IMR-90 (cell line): ENCODE results near the gene PARP2. TPM values are rescaled to one million over a fixed set of nuclear protein-coding genes. Genes with fewer than 3 reads are reported as not detected.

Source experiments
- ATAC-seq: fragments of 200-7000 bp; cut with Tn5 transposase; 2 replicates; pipeline ENCODE4 v1.9.1; 2020; ENCODE audit warnings: low read depth, mild to moderate bottlenecking, moderate library complexity
- BruUV-seq: library from RNA; stranded (reverse); fragments of 400-500 nt; replicated peaks from 2 replicates; lab custom pipeline; 2021; lab: Mats Ljungman, UMichigan
- CTCF ChIA-PET: fragments of 300-600 bp; formaldehyde crosslinking; extraction: SDS; loops from one replicate; lab custom pipeline; 2021; ENCODE audit warnings: antibody characterized with exemption; lab: Yijun Ruan, JAX
- POLR2A ChIA-PET: fragments of 300-600 bp; sonication (Branson Sonifier 250); formaldehyde crosslinking; loops from one replicate; lab custom pipeline; 2022; ENCODE audit warnings: antibody characterized with exemption; ENCODE audit not compliant: unreplicated experiment; lab: Charles Lee
- DNase-seq: peaks from one replicate; pipeline ENCODE4 v3.0.0; 2013
- H2AFZ ChIP-seq: replicated peaks from 2 replicates; pipeline ENCODE3; 2013; ENCODE audit warnings: low read length, mild to moderate bottlenecking; ENCODE audit not compliant: poor library complexity
- H2AK5ac ChIP-seq: 2 replicates; pipeline ENCODE4 v1.6.1; 2013; ENCODE audit warnings: low read depth, low read length, inconsistent platforms
- H2AK9ac ChIP-seq: replicated peaks from 2 replicates; pipeline ENCODE3; 2013; ENCODE audit warnings: mild to moderate bottlenecking, low read depth, low read length, moderate library complexity; ENCODE audit not compliant: poor library complexity
- H2BK120ac ChIP-seq: 2 replicates; pipeline ENCODE4 v1.6.1; 2013; ENCODE audit warnings: low read depth, low read length, inconsistent platforms
- H2BK15ac ChIP-seq: 3 replicates; pipeline ENCODE4 v1.6.1; 2013; ENCODE audit warnings: low read depth, low read length, inconsistent platforms
- H2BK20ac ChIP-seq: 2 replicates; pipeline ENCODE4 v1.6.1; 2013; ENCODE audit warnings: low read depth, mild to moderate bottlenecking, inconsistent platforms, low read length, moderate library complexity
- H2BK5ac ChIP-seq: 2 replicates; pipeline ENCODE4 v1.6.1; 2013; ENCODE audit warnings: mild to moderate bottlenecking, low read depth, low read length, inconsistent platforms; ENCODE audit not compliant: poor library complexity, severe bottlenecking
- H3K14ac ChIP-seq: replicated peaks from 2 replicates; pipeline ENCODE4 v1.6.1; 2013; ENCODE audit warnings: low read depth, low read length, inconsistent platforms
- H3K18ac ChIP-seq: 2 replicates; pipeline ENCODE4 v1.6.1; 2013; ENCODE audit warnings: low read depth, low read length, control low read depth
- H3K23ac ChIP-seq: 2 replicates; pipeline ENCODE4 v1.6.1; 2013; ENCODE audit warnings: low read depth, low read length, inconsistent platforms
- H3K27ac ChIP-seq: 2 replicates; pipeline ENCODE4 v1.5.1; 2013; ENCODE audit warnings: mild to moderate bottlenecking, control low read depth, low read length; ENCODE audit not compliant: insufficient read depth
- H3K27me3 ChIP-seq: 2 replicates; pipeline ENCODE4 v1.6.1; 2013; ENCODE audit warnings: low read length; ENCODE audit not compliant: control insufficient read depth, insufficient read depth
- H3K36me3 ChIP-seq: 2 replicates; pipeline ENCODE4 v1.6.1; 2013; ENCODE audit warnings: low read length, mixed read lengths; ENCODE audit not compliant: control insufficient read depth, insufficient read depth
- H3K4ac ChIP-seq: 2 replicates; pipeline ENCODE4 v1.6.1; 2013; ENCODE audit warnings: low read depth, low read length, inconsistent platforms
- H3K4me1 ChIP-seq: 2 replicates; pipeline ENCODE4 v1.6.1; 2013; ENCODE audit warnings: low read length, mixed read lengths; ENCODE audit not compliant: control insufficient read depth, insufficient read depth
- H3K4me2 ChIP-seq: 2 replicates; pipeline ENCODE4 v1.6.1; 2013; ENCODE audit warnings: low read depth, mild to moderate bottlenecking, control low read depth, low read length, moderate library complexity
- H3K4me3 ChIP-seq: 2 replicates; pipeline ENCODE4 v1.5.1; 2013; ENCODE audit warnings: low read depth, mild to moderate bottlenecking, control low read depth, low read length, moderate library complexity; ENCODE audit not compliant: insufficient read depth
- H3K56ac ChIP-seq: 2 replicates; pipeline ENCODE4 v1.6.1; 2013; ENCODE audit warnings: low read length, inconsistent platforms; ENCODE audit not compliant: insufficient read depth; ENCODE audit errors: extremely low read depth
- H3K79me1 ChIP-seq, 2 experiments: 2 replicates each; pipeline ENCODE4 v1.6.1; 2013; ENCODE audit warnings: low read length in 2 of 2, inconsistent platforms in 1 of 2, low read depth in 1 of 2
- H3K9ac ChIP-seq: 2 replicates; pipeline ENCODE4 v1.6.1; 2013; ENCODE audit warnings: low read depth, low read length, control low read depth
- H3K9me1 ChIP-seq: 2 replicates; pipeline ENCODE4 v1.6.1; 2013; ENCODE audit warnings: low read length, inconsistent platforms; ENCODE audit not compliant: insufficient read depth
- H3K9me3 ChIP-seq: 2 replicates; pipeline ENCODE4 v1.6.1; 2013; ENCODE audit warnings: low read length; ENCODE audit not compliant: control insufficient read depth, insufficient read depth
- H4K20me1 ChIP-seq: 2 replicates; pipeline ENCODE4 v1.6.1; 2013; ENCODE audit warnings: low read length, inconsistent platforms; ENCODE audit not compliant: insufficient read depth
- H4K5ac ChIP-seq: 2 replicates; pipeline ENCODE4 v1.6.1; 2013; ENCODE audit warnings: mild to moderate bottlenecking, low read depth, low read length, control low read depth
- H4K8ac ChIP-seq, 2 experiments: 2 replicates each; pipeline ENCODE4 v1.6.1; 2013; ENCODE audit warnings: low read depth in 2 of 2, low read length in 2 of 2, control low read depth in 1 of 2, inconsistent platforms in 1 of 2
- H4K91ac ChIP-seq: 2 replicates; pipeline ENCODE4 v1.6.1; 2013; ENCODE audit warnings: low read depth, low read length, inconsistent platforms; ENCODE audit not compliant: insufficient read depth
- BHLHE40 ChIP-seq: fragments of 150-350 bp; IDR thresholded peaks from 2 replicates; pipeline ENCODE4 v1.6.1; 2016; ENCODE audit warnings: mild to moderate bottlenecking, low read depth, low read length
- CHD1 ChIP-seq: IDR thresholded peaks from 2 replicates; pipeline ENCODE4 v1.6.1; 2012; ENCODE audit warnings: low read depth, low read length, improper control_type of control experiment
- ELK1 ChIP-seq: fragments of 150-350 bp; IDR thresholded peaks from 2 replicates; pipeline ENCODE4 v1.6.1; 2016; ENCODE audit warnings: low read depth, mild to moderate bottlenecking, low read length, moderate library complexity, borderline replicate concordance
- FOS ChIP-seq: fragments of 150-350 bp; IDR thresholded peaks from 2 replicates; pipeline ENCODE4 v1.6.1; 2016; ENCODE audit warnings: low read depth, low read length
- MAFK ChIP-seq: IDR thresholded peaks from 2 replicates; pipeline ENCODE4 v1.6.1; 2012; ENCODE audit warnings: low read depth, low read length, improper control_type of control experiment
- MAZ ChIP-seq: IDR thresholded peaks from 2 replicates; pipeline ENCODE4 v1.6.1; 2012; ENCODE audit warnings: low read depth, mild to moderate bottlenecking, low read length, improper control_type of control experiment, moderate library complexity, borderline replicate concordance
- POLR2A ChIP-seq: IDR thresholded peaks from 2 replicates; pipeline ENCODE4 v1.6.1; 2012; ENCODE audit warnings: mild to moderate bottlenecking, low read depth, low read length
- RCOR1 ChIP-seq: IDR thresholded peaks from 2 replicates; pipeline ENCODE4 v1.6.1; 2012; ENCODE audit warnings: mild to moderate bottlenecking, low read length, improper control_type of control experiment; ENCODE audit not compliant: insufficient replicate concordance
- WGBS, 2 experiments: methylation state at CpG; one replicate each; pipeline versions ENCODE4 v1.1.5 to v1.1.7; 2013; ENCODE audit warnings: missing lambda C conversion rate in 2 of 2; ENCODE audit not compliant: insufficient read length in 1 of 2; ENCODE audit errors: extremely low coverage in 2 of 2; 5-methylcytosine and 5-hydroxymethylcytosine counted together
- dilution Hi-C: fragments of 300-500 bp; cut with HindIII; formaldehyde crosslinking; loops from one replicate; pipeline ENCODE4 v1.14.3; 2018; ENCODE audit warnings: low sequenced_read_pairs; ENCODE audit not compliant: unreplicated experiment
- in situ Hi-C: fragments of 300-500 bp; cut with MboI; formaldehyde crosslinking; loops from 3 replicates; pipeline ENCODE4 v1.14.3; 2019; ENCODE audit warnings: low sequenced_read_pairs, inconsistent platforms, mixed read lengths
- intact Hi-C: fragments of 100-400 bp; cut with micrococcal nuclease; formaldehyde crosslinking; loops from 2 replicates; pipeline ENCODE4 v1.10.0; 2022
- polyA plus RNA-seq, 3 experiments: library from polyadenylated mRNA; depleted of rRNA; stranded (reverse); fragments of >200 nt; gene quantifications; 2 replicates each; pipeline ENCODE4 v1.2.3, GENCODE V29; 2012; ENCODE audit warnings: low replicate concordance in 1 of 3
- total RNA-seq: library from RNA; depleted of rRNA; stranded (reverse); fragments of >200 nt; gene quantifications from 2 replicates; pipeline ENCODE4 v1.2.3, GENCODE V29; 2012
- TF ChIP-seq, protein P1 (sequence below): conservative IDR thresholded peaks from 2 replicates; pipeline ENCODE4 v1.5.1; 2012; ENCODE audit warnings: mild to moderate bottlenecking, low read depth, low read length, improper control_type of control experiment

Gene PARP2
- total and polyA plus RNA-seq, 2 of the 4 experiments (the other 2 are of a cell fraction) = 11.7 to 19.1 TPM

- TF ChIP-seq RCOR1 (no peak), BHLHE40 (no peak), FOS (no peak), MAFK (no peak), CHD1 (no peak), POLR2A (no peak), MAZ (no peak), ELK1 (no peak)
- TF ChIP-seq, protein P1, sequence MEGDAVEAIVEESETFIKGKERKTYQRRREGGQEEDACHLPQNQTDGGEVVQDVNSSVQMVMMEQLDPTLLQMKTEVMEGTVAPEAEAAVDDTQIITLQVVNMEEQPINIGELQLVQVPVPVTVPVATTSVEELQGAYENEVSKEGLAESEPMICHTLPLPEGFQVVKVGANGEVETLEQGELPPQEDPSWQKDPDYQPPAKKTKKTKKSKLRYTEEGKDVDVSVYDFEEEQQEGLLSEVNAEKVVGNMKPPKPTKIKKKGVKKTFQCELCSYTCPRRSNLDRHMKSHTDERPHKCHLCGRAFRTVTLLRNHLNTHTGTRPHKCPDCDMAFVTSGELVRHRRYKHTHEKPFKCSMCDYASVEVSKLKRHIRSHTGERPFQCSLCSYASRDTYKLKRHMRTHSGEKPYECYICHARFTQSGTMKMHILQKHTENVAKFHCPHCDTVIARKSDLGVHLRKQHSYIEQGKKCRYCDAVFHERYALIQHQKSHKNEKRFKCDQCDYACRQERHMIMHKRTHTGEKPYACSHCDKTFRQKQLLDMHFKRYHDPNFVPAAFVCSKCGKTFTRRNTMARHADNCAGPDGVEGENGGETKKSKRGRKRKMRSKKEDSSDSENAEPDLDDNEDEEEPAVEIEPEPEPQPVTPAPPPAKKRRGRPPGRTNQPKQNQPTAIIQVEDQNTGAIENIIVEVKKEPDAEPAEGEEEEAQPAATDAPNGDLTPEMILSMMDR = no peak
- ChIA-PET POLR2A (no interaction called here), CTCF (no interaction called here)
- H3K9ac ChIP-seq = no peak overlapping the region
- no peak overlapping the region for H2AFZ ChIP-seq
- no peaks in the 10 kb centered on the region for H4K20me1 ChIP-seq
- no peak overlapping the region for H3K4me3 ChIP-seq
- no peak overlapping the region for H2AK5ac ChIP-seq
- H4K8ac ChIP-seq = no peak overlapping the region
- intact Hi-C loops = no loop called here
- WGBS, 2 experiments = 93% methylated on average over 5 of the region's 12 CpGs; no CpG with 5 or more reads in 1 of the 2 experiments
- BruUV-seq = no TSS peak
- dilution Hi-C loops = no loop called here
- H3K79me1 ChIP-seq = no peaks in the 10 kb centered on the region
- no peaks in the 10 kb centered on the region for H3K9me3 ChIP-seq
- H3K18ac ChIP-seq = no peak overlapping the region
- H3K14ac ChIP-seq = no peak overlapping the region
- no peak overlapping the region for H4K91ac ChIP-seq
- H2BK5ac ChIP-seq = no peak overlapping the region
- H4K5ac ChIP-seq = no peak overlapping the region
- no peak overlapping the region for H2BK15ac ChIP-seq
- no peak for DNase-seq
- H3K27ac ChIP-seq = no peak overlapping the region
- H3K56ac ChIP-seq = no peak overlapping the region
- H3K4me2 ChIP-seq = no peak overlapping the region
- in situ Hi-C loops = no loop called here
- H3K9me1 ChIP-seq = no peaks in the 10 kb centered on the region
- ATAC-seq = no peak
- H2AK9ac ChIP-seq = peak overlapping the region; percentile 50
- peaks cover 80% of the 10 kb centered on the region for H3K36me3 ChIP-seq
- H3K4ac ChIP-seq = no peak overlapping the region
- H3K4me1 ChIP-seq = no peaks in the 10 kb centered on the region
- no peak overlapping the region for H2BK20ac ChIP-seq
- no peak overlapping the region for H2BK120ac ChIP-seq
- no peaks in the 10 kb centered on the region for H3K27me3 ChIP-seq
- no peak overlapping the region for H3K23ac ChIP-seq
These were observed 39.1 kb downstream of the PARP2 start for GRCh38 chr14:20382526-20382925.
